Measurements from ENCODE around the gene ANK3.

Gene ANK3

GRCh38 chr10:60134548-60134947, 255.1 kb downstream of the ANK3 start:
- no peak for DNase-seq (ENCODE audit: low read depth)
- no peak for TF ChIP-seq CTCF (conservative IDR thresholded peaks at IDR 0.05; ENCODE audit: low read depth, low read length)
- no peak overlapping the region for H3K4me3 ChIP-seq (ENCODE audit: low read length)

GRCh38 chr10:60130130-60130579, 259.5 kb downstream of the ANK3 start:
- peak; percentile 55 for DNase-seq (ENCODE audit: low read depth)
- no peak for TF ChIP-seq CTCF (conservative IDR thresholded peaks at IDR 0.05; ENCODE audit: low read depth, low read length)
- H3K4me3 ChIP-seq (ENCODE audit: low read length): no peak overlapping the region

GRCh38 chr10:60125895-60126294, 263.8 kb downstream of the ANK3 start:
- TF ChIP-seq CTCF (conservative IDR thresholded peaks at IDR 0.05; ENCODE audit: low read depth, low read length): no peak

GRCh38 chr10:60124536-60124935, 265.1 kb downstream of the ANK3 start:
- TF ChIP-seq CTCF (conservative IDR thresholded peaks at IDR 0.05; ENCODE audit: low read depth, low read length): no peak
- DNase-seq (ENCODE audit: low read depth): no peak
- H3K4me3 ChIP-seq (ENCODE audit: low read length): no peak overlapping the region

More at GRCh38 chr10:60125895-60126294, 263.8 kb downstream of the ANK3 start:
- no peak for DNase-seq (ENCODE audit: low read depth)
- H3K4me3 ChIP-seq (ENCODE audit: low read length): no peak overlapping the region

GRCh38 chr10:60123668-60124067, 266.0 kb downstream of the ANK3 start:
- no peak for TF ChIP-seq CTCF (conservative IDR thresholded peaks at IDR 0.05; ENCODE audit: low read depth, low read length)
- no peak for DNase-seq (ENCODE audit: low read depth)
- H3K4me3 ChIP-seq (ENCODE audit: low read length): no peak overlapping the region

GRCh38 chr10:60123172-60123571, 266.5 kb downstream of the ANK3 start:
- DNase-seq (ENCODE audit: low read depth): peak; percentile 97
- TF ChIP-seq CTCF (conservative IDR thresholded peaks at IDR 0.05; ENCODE audit: low read depth, low read length): no peak
- H3K4me3 ChIP-seq (ENCODE audit: low read length): no peak overlapping the region

GRCh38 chr10:60122190-60122589, 267.5 kb downstream of the ANK3 start:
- DNase-seq (ENCODE audit: low read depth): no peak
- no peak overlapping the region for H3K4me3 ChIP-seq (ENCODE audit: low read length)
- TF ChIP-seq CTCF (conservative IDR thresholded peaks at IDR 0.05; ENCODE audit: low read depth, low read length): no peak
